Measurements from ENCODE around the gene ARPP19. TPM values are rescaled to one million over a fixed set of nuclear protein-coding genes. Genes with fewer than 3 reads are reported as not detected.

Gene ARPP19
- total RNA-seq, 1 experiment from 2014 or later: 203 TPM

DNA sequence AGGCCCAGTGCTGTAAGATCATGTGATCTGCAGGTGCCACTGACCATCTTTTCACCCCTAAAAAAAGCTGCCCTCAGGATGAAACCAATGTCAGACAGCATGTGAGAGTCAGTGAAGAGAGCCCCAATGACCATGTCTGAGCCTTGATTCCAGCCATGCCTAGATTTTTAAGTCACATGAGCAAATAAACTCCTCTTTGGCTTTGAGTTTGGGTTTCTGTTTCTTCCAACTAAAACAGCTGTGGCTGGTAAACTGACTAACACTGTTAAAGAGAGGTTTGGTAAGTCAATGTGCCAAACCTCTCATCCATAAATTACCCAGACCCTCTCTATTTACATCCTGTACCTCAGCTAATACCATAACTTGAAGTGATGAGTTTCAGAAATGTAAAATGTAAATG is 48.4 kb downstream of the ARPP19 start (continued):
- TF ChIP-seq, protein P1, sequence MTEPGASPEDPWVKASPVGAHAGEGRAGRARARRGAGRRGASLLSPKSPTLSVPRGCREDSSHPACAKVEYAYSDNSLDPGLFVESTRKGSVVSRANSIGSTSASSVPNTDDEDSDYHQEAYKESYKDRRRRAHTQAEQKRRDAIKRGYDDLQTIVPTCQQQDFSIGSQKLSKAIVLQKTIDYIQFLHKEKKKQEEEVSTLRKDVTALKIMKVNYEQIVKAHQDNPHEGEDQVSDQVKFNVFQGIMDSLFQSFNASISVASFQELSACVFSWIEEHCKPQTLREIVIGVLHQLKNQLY (CRISPR knock-in tag; IDR thresholded peaks at IDR 0.05): no peak
- no peak for TF ChIP-seq ELF4 (CRISPR knock-in tag; IDR thresholded peaks at IDR 0.05; ENCODE audit: low read depth)
- no peak for TF ChIP-seq IRF2 (CRISPR knock-in tag; IDR thresholded peaks at IDR 0.05; ENCODE audit: borderline replicate concordance, low read depth)
- TF ChIP-seq, protein P2, sequence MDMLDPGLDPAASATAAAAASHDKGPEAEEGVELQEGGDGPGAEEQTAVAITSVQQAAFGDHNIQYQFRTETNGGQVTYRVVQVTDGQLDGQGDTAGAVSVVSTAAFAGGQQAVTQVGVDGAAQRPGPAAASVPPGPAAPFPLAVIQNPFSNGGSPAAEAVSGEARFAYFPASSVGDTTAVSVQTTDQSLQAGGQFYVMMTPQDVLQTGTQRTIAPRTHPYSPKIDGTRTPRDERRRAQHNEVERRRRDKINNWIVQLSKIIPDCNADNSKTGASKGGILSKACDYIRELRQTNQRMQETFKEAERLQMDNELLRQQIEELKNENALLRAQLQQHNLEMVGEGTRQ (CRISPR knock-in tag; IDR thresholded peaks at IDR 0.05): no peak

DNA sequence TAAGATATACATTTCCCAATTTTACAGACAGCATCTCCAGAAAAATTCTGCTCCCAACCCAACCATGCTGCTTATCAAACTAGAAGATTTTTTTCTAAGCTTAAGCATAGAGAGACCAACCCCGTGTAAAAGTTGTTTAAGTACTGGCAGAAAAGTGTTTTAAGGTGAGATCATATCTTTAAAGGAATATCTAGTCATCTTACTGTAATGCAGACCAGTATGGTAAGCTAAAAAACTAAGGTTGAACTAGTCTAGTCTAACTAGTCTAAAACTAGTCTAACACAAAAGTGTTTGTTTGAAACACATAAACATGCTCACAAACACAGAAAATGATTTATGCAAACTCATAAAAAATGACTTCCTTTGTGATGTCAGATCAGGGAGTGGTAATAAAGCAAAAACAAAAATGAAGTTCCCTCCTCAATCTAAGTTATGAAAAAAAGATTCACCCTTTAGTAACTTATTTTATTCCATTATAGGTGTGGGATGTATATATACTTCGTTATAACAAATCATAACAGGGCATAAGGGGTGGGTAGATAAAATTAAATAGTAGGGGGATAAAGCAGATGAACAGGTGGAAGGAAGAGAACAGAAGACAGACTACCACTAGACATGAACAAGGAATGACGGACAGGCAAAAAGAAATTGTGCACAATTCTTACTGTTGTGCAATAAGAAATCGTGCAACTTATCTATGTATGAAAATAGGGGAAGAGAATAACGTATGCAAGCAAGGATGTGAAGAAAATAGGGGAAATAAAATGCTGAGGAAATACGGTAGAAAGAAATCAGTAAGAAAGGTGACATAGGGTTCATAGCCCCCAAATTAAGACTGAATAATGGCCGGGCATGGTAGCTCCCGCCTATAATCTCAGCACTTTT is 50.1 kb downstream of the ARPP19 start:
- no peak overlapping the region for H3K27ac Mint-ChIP-seq
- TF ChIP-seq, protein P3, sequence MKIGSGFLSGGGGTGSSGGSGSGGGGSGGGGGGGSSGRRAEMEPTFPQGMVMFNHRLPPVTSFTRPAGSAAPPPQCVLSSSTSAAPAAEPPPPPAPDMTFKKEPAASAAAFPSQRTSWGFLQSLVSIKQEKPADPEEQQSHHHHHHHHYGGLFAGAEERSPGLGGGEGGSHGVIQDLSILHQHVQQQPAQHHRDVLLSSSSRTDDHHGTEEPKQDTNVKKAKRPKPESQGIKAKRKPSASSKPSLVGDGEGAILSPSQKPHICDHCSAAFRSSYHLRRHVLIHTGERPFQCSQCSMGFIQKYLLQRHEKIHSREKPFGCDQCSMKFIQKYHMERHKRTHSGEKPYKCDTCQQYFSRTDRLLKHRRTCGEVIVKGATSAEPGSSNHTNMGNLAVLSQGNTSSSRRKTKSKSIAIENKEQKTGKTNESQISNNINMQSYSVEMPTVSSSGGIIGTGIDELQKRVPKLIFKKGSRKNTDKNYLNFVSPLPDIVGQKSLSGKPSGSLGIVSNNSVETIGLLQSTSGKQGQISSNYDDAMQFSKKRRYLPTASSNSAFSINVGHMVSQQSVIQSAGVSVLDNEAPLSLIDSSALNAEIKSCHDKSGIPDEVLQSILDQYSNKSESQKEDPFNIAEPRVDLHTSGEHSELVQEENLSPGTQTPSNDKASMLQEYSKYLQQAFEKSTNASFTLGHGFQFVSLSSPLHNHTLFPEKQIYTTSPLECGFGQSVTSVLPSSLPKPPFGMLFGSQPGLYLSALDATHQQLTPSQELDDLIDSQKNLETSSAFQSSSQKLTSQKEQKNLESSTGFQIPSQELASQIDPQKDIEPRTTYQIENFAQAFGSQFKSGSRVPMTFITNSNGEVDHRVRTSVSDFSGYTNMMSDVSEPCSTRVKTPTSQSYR (CRISPR knock-in tag; IDR thresholded peaks at IDR 0.05): no peak
- TF ChIP-seq, protein P4, sequence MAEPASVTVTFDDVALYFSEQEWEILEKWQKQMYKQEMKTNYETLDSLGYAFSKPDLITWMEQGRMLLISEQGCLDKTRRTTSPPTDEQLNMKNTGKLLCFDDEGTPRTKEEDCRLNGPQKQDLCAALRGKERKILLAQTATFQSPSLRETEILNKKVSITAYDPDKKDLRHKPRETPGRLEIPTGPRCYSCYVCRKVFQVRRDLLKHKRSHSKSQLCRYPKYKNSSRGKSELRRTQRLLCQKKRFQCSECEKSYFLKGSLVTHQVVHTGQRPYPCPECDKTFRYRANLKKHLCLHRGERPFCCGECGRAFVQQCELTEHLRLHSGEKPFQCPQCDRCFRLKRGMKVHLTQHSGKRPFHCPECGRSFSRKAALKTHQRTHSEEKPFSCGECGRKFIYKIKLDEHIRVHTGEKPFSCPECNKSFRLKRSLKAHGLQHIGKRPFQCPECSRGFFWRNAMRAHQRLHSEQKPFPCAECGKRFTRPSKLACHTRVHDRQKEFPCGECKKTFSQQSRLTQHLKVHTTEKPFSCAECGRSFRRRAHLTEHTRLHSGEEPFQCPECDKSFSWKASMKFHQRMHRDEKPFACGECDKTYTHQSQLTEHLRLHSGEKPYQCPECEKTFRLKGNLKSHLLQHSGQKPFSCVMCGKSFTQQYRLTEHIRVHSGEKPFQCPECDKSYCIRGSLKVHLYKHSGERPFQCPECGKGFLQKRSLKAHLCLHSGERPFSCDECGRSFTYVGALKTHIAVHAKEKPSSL (CRISPR knock-in tag; conservative IDR thresholded peaks at IDR 0.05): no peak
- TF ChIP-seq NR3C1 (CRISPR knock-in tag; conservative IDR thresholded peaks at IDR 0.05; ENCODE audit: low read depth) (no peak), CBFB (CRISPR knock-in tag; IDR thresholded peaks at IDR 0.05; ENCODE audit: low read depth) (no peak), GTF2I (CRISPR knock-in tag; conservative IDR thresholded peaks at IDR 0.05) (no peak), NR2C2 (CRISPR knock-in tag; IDR thresholded peaks at IDR 0.05) (no peak), ESRRA (CRISPR knock-in tag; IDR thresholded peaks at IDR 0.05; ENCODE audit: borderline replicate concordance) (no peak), NR1H2 (CRISPR knock-in tag; IDR thresholded peaks at IDR 0.05) (no peak), JAZF1 (CRISPR knock-in tag; IDR thresholded peaks at IDR 0.05) (no peak), ZNF121 (CRISPR knock-in tag; IDR thresholded peaks at IDR 0.05) (no peak), SMAD3 (CRISPR knock-in tag; IDR thresholded peaks at IDR 0.05; ENCODE audit: borderline replicate concordance) (no peak), CREB1 (CRISPR knock-in tag; IDR thresholded peaks at IDR 0.05) (no peak)
- TF ChIP-seq, protein P5, sequence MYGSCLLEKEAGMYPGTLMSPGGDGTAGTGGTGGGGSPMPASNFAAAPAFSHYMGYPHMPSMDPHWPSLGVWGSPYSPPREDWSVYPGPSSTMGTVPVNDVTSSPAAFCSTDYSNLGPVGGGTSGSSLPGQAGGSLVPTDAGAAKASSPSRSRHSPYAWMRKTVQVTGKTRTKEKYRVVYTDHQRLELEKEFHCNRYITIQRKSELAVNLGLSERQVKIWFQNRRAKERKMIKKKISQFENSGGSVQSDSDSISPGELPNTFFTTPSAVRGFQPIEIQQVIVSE (CRISPR knock-in tag; IDR thresholded peaks at IDR 0.05; ENCODE audit: borderline replicate concordance): no peak
- TF ChIP-seq, protein P6, sequence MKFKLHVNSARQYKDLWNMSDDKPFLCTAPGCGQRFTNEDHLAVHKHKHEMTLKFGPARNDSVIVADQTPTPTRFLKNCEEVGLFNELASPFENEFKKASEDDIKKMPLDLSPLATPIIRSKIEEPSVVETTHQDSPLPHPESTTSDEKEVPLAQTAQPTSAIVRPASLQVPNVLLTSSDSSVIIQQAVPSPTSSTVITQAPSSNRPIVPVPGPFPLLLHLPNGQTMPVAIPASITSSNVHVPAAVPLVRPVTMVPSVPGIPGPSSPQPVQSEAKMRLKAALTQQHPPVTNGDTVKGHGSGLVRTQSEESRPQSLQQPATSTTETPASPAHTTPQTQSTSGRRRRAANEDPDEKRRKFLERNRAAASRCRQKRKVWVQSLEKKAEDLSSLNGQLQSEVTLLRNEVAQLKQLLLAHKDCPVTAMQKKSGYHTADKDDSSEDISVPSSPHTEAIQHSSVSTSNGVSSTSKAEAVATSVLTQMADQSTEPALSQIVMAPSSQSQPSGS (CRISPR knock-in tag; IDR thresholded peaks at IDR 0.05; ENCODE audit: borderline replicate concordance, low read depth): no peak
- TF ChIP-seq, protein P7, sequence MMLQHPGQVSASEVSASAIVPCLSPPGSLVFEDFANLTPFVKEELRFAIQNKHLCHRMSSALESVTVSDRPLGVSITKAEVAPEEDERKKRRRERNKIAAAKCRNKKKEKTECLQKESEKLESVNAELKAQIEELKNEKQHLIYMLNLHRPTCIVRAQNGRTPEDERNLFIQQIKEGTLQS (CRISPR knock-in tag; conservative IDR thresholded peaks at IDR 0.05): no peak
- TF ChIP-seq, protein P8, sequence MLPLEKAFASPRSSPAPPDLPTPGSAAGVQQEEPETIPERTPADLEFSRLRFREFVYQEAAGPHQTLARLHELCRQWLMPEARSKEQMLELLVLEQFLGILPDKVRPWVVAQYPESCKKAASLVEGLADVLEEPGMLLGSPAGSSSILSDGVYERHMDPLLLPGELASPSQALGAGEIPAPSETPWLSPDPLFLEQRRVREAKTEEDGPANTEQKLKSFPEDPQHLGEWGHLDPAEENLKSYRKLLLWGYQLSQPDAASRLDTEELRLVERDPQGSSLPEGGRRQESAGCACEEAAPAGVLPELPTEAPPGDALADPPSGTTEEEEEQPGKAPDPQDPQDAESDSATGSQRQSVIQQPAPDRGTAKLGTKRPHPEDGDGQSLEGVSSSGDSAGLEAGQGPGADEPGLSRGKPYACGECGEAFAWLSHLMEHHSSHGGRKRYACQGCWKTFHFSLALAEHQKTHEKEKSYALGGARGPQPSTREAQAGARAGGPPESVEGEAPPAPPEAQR (CRISPR knock-in tag; IDR thresholded peaks at IDR 0.05): no peak
- TF ChIP-seq, protein P9, sequence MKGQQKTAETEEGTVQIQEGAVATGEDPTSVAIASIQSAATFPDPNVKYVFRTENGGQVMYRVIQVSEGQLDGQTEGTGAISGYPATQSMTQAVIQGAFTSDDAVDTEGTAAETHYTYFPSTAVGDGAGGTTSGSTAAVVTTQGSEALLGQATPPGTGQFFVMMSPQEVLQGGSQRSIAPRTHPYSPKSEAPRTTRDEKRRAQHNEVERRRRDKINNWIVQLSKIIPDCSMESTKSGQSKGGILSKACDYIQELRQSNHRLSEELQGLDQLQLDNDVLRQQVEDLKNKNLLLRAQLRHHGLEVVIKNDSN (CRISPR knock-in tag; IDR thresholded peaks at IDR 0.05): no peak
- TF ChIP-seq, protein P10, sequence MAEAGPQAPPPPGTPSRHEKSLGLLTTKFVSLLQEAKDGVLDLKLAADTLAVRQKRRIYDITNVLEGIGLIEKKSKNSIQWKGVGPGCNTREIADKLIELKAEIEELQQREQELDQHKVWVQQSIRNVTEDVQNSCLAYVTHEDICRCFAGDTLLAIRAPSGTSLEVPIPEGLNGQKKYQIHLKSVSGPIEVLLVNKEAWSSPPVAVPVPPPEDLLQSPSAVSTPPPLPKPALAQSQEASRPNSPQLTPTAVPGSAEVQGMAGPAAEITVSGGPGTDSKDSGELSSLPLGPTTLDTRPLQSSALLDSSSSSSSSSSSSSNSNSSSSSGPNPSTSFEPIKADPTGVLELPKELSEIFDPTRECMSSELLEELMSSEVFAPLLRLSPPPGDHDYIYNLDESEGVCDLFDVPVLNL (CRISPR knock-in tag; IDR thresholded peaks at IDR 0.05; ENCODE audit: borderline replicate concordance, low read depth): no peak
- H3K27me3 Mint-ChIP-seq (ENCODE audit: low read depth): no peaks in the 10 kb centered on the region
- ChIA-PET POLR2A (no interaction called here), CTCF (no interaction called here)
- ATAC-seq (no peak), DNase-seq (ENCODE audit: low spot score) (no peak)
- no peak overlapping the region for H3K4me3 Mint-ChIP-seq
- peaks cover 42% of the 10 kb centered on the region for H3K4me1 Mint-ChIP-seq
- no peaks in the 10 kb centered on the region for H3K36me3 Mint-ChIP-seq
- no peaks in the 10 kb centered on the region for H3K9me3 Mint-ChIP-seq

Measured in WTC11 (cell line).